Tibial nerve (tissue), 4 donors: ENCODE data around the gene TAS2R60.

Experiments used
- CTCF ChIP-seq, 5 experiments: fragments of 200-600 bp in 3 of 5; fragments of 450-650 bp in 2 of 5; sonication (generic) in 3 of 5; IDR thresholded peaks; one replicate each; pipeline ENCODE4 v1.5.1; 2016 to 2019; ENCODE audit warnings: antibody characterized with exemption in 5 of 5, mild to moderate bottlenecking in 3 of 5, moderate library complexity in 2 of 5
- EP300 ChIP-seq, 2 donors: sonication (generic); formaldehyde crosslinking; IDR thresholded peaks; one replicate each; pipeline ENCODE4 v1.6.1; 2017; ENCODE audit warnings: antibody characterized with exemption in 2 of 2, mild to moderate bottlenecking in 1 of 2
- POLR2A ChIP-seq, 2 donors: fragments of 450-650 bp; IDR thresholded peaks; one replicate each; pipeline ENCODE4 v1.6.1; 2017; ENCODE audit warnings: antibody characterized with exemption in 2 of 2, mild to moderate bottlenecking in 2 of 2, moderate library complexity in 2 of 2

- TF ChIP-seq CTCF (IDR thresholded peaks at IDR 0.05) (no peak), POLR2A (IDR thresholded peaks at IDR 0.05) (no peak), EP300 (IDR thresholded peaks at IDR 0.05) (no peak)
Observed at GRCh38 chr7:143398616-143399015, 44.6 kb upstream of the TAS2R60 start.
